ENCODE data around the gene CHSY3. TPM values are rescaled to one million over a fixed set of nuclear protein-coding genes. Genes with fewer than 3 reads are reported as not detected.

Gene CHSY3
- total and polyA plus RNA-seq, 3 donors from 2014 or later: 1.3 to 4.8 (median 2.4) TPM

- H3K27ac ChIP-seq: no peak overlapping the region
- TF ChIP-seq CTCF (IDR thresholded peaks at IDR 0.05) (no peak), POLR2A (IDR thresholded peaks at IDR 0.05) (no peak)
- H3K4me3 ChIP-seq: no peak overlapping the region
- no peaks in the 10 kb centered on the region for H3K9me3 ChIP-seq
- no peaks in the 10 kb centered on the region for H3K27me3 ChIP-seq
- no peak for DNase-seq
- 93 to 97% methylated on average over 3 of the region's 3 CpGs for WGBS, 2 donors
- H3K36me3 ChIP-seq (ENCODE audit: low read depth, missing control alignments): no peaks in the 10 kb centered on the region
- H3K4me1 ChIP-seq: no peaks in the 10 kb centered on the region
- intact Hi-C loops (cut with DNase I; ENCODE audit: low total_unique reads): no loop called here
These were observed 160.2 kb downstream of the CHSY3 start for GRCh38 chr5:130064484-130064883.

GRCh38 chr5:130065617-130066016 is 161.4 kb downstream of the CHSY3 start:
- Histone ChIP-seq H3K4me1 (no peaks in the 10 kb centered on the region), H3K4me3 (no peak overlapping the region), H3K27me3 (no peaks in the 10 kb centered on the region), H3K9me3 (no peaks in the 10 kb centered on the region), H3K36me3 (ENCODE audit: low read depth, missing control alignments) (no peaks in the 10 kb centered on the region), H3K27ac (no peak overlapping the region)
- no peak for TF ChIP-seq POLR2A (IDR thresholded peaks at IDR 0.05)
- no peak for TF ChIP-seq CTCF (IDR thresholded peaks at IDR 0.05)
- no peak for DNase-seq
- intact Hi-C loops (cut with DNase I; ENCODE audit: low total_unique reads): no loop called here
- WGBS, 2 donors: 88 to 92% methylated on average over 2 of the region's 2 CpGs

- no peak for TF ChIP-seq POLR2A (IDR thresholded peaks at IDR 0.05)
- no peak for TF ChIP-seq CTCF (IDR thresholded peaks at IDR 0.05)
- WGBS, 2 donors: 83 to 86% methylated on average over 3 of the region's 3 CpGs
- Histone ChIP-seq H3K9me3 (no peaks in the 10 kb centered on the region), H3K27me3 (no peaks in the 10 kb centered on the region), H3K27ac (no peak overlapping the region), H3K4me3 (no peak overlapping the region), H3K4me1 (no peaks in the 10 kb centered on the region), H3K36me3 (ENCODE audit: low read depth, missing control alignments) (no peaks in the 10 kb centered on the region)
- intact Hi-C loops (cut with DNase I; ENCODE audit: low total_unique reads): no loop called here
- DNase-seq: no peak
These were observed 162.4 kb downstream of the CHSY3 start for GRCh38 chr5:130066644-130067043.

- no peaks in the 10 kb centered on the region for H3K27me3 ChIP-seq
- H3K4me3 ChIP-seq: no peak overlapping the region
- H3K36me3 ChIP-seq (ENCODE audit: low read depth, missing control alignments): no peaks in the 10 kb centered on the region
- intact Hi-C loops (cut with DNase I; ENCODE audit: low total_unique reads): no loop called here
- no peak for DNase-seq
- no peak for TF ChIP-seq POLR2A (IDR thresholded peaks at IDR 0.05)
- TF ChIP-seq CTCF (IDR thresholded peaks at IDR 0.05): no peak
- H3K4me1 ChIP-seq: no peaks in the 10 kb centered on the region
- H3K27ac ChIP-seq: no peak overlapping the region
- no peaks in the 10 kb centered on the region for H3K9me3 ChIP-seq
These were observed 163.1 kb downstream of the CHSY3 start for GRCh38 chr5:130067364-130067763.

- Histone ChIP-seq H3K4me3 (no peak overlapping the region), H3K4me1 (no peaks in the 10 kb centered on the region), H3K36me3 (ENCODE audit: low read depth, missing control alignments) (no peaks in the 10 kb centered on the region), H3K27me3 (no peaks in the 10 kb centered on the region), H3K9me3 (no peaks in the 10 kb centered on the region), H3K27ac (no peak overlapping the region)
- DNase-seq: no peak
- intact Hi-C loops (cut with DNase I; ENCODE audit: low total_unique reads): no loop called here
- TF ChIP-seq CTCF (IDR thresholded peaks at IDR 0.05) (no peak), POLR2A (IDR thresholded peaks at IDR 0.05) (no peak)
- 83 to 93% methylated on average over 1 of the region's 1 CpG for WGBS, 2 donors
These were observed 163.8 kb downstream of the CHSY3 start for GRCh38 chr5:130068101-130068500.
